ENCODE measurements around the gene RPRD1B. TPM values are rescaled to one million over a fixed set of nuclear protein-coding genes. Genes with fewer than 3 reads are reported as not detected.

RPRD1B gene
- total RNA-seq, 4 donors from 2014 or later, result 15.2 to 25.9 (median 23.6) TPM

DNA sequence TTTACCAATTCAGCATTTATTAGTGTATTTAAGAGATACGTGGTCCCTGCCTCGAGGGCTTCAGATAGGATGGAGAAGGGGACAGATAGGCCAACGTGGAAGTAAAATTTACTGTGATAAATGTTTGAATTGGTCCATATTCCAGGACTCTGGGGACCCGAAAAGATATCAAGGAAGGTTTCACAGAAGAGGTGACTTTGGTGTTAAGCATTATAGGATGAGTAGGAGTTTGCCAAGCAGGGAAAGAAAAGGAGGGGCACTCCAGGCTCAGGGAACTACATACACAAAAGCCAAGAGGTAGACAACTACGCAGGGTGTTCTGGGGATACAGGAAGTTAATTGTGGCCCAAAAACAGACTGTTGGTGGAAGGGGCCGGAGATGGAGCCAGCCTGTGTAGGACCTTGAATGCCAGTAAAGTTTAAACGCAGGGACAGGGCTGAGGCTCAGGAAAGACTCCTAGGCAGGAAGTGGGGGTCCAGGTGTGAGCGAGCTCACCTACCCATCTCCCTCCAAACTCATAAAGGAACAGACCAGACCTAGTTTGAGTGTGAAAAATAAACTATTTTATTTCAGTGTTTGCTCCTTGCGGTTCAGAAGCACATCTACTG lies 94.5 kb downstream of the RPRD1B start:
- peaks cover 0 to 7% (median 0%) of the 10 kb centered on the region in 4 donors for H3K27me3 ChIP-seq
- no peak for DNase-seq
- peak overlapping the region in 3 of 4 donors; percentile 3 to 81 (median 67) for H3K27ac ChIP-seq
- H3K4me3 ChIP-seq, result no peak overlapping the region
- peaks cover 6 to 35% (median 18%) of the 10 kb centered on the region in 3 donors for H3K4me1 ChIP-seq
- WGBS, 2 donors, result 84 to 86% methylated on average over 9 of the region's 9 CpGs
- intact Hi-C loops (cut with DNase I), result no loop called here
- no peak for TF ChIP-seq POLR2A (IDR thresholded peaks at IDR 0.05)
- TF ChIP-seq, protein P1, sequence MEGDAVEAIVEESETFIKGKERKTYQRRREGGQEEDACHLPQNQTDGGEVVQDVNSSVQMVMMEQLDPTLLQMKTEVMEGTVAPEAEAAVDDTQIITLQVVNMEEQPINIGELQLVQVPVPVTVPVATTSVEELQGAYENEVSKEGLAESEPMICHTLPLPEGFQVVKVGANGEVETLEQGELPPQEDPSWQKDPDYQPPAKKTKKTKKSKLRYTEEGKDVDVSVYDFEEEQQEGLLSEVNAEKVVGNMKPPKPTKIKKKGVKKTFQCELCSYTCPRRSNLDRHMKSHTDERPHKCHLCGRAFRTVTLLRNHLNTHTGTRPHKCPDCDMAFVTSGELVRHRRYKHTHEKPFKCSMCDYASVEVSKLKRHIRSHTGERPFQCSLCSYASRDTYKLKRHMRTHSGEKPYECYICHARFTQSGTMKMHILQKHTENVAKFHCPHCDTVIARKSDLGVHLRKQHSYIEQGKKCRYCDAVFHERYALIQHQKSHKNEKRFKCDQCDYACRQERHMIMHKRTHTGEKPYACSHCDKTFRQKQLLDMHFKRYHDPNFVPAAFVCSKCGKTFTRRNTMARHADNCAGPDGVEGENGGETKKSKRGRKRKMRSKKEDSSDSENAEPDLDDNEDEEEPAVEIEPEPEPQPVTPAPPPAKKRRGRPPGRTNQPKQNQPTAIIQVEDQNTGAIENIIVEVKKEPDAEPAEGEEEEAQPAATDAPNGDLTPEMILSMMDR (IDR thresholded peaks at IDR 0.05), result no peak
- H3K36me3 ChIP-seq, result peaks cover 0 to 24% (median 0%) of the 10 kb centered on the region in 3 donors
- no peaks in the 10 kb centered on the region for H3K9me3 ChIP-seq

DNA sequence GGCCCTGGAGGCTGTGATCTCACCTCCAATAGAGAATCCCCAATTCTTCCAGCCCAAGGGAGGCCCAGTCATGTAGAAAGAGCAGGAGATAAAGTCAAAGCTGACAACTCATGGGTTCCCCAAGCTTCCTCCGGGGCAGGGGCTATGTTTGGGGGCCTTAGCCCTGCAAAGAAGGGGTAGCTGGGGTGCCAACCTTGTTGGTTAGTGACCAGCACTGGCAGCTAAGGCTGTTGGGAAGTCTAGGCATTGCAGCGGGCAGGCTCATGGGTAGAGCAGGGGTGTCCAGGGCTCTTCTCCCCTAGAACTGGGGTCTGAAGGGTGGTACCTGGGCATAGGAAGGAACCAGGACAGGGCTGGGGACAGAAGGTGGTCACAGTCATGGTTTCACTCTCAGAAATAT lies 95.1 kb downstream of the RPRD1B start:
- TF ChIP-seq POLR2A (IDR thresholded peaks at IDR 0.05), result no peak
- TF ChIP-seq, protein P1 (IDR thresholded peaks at IDR 0.05), result no peak
- Histone ChIP-seq H3K4me3 (no peak overlapping the region), H3K4me1 (peaks cover 6 to 32% (median 15%) of the 10 kb centered on the region in 3 donors), H3K27me3 (peaks cover 0 to 7% (median 0%) of the 10 kb centered on the region in 4 donors), H3K27ac (peak overlapping the region in 2 of 4 donors; percentile 9 to 81), H3K36me3 (peaks cover 0 to 24% (median 0%) of the 10 kb centered on the region in 3 donors), H3K9me3 (no peaks in the 10 kb centered on the region)
- intact Hi-C loops (cut with DNase I), result no loop called here
- 88 to 100% methylated on average over 1 to 2 of the region's 2 CpGs for WGBS, 2 donors
- no peak for DNase-seq

DNA sequence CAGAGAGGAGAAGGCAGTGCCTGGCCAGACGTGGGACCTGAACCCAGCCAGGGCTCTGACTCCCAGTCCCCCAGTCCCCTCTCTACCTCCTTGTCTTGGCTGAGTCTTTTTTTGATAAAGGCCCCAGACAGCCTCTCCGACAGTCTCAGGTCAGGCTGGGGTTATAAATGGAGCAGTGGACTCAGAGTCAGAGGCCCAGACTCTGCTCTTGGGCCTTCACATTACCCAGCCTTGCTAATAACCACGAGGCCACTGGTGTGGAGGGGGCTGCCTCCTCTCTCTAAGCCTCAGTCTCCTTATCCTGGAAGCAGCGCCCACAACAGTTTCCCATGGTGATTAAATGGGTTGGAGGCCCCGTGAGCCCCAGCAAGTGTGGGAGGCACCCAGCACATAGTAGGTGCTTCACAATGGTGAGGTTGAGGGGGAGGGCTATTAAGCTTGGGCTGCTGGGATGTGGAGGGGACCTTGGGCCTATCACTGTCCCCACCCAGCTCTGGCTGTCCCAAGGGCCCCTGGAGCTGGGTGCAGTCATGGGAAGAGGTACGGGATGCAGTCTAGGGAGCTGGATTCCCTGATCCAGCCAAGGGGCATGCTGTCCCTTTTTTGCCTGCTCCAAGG lies 95.8 kb downstream of the RPRD1B start:
- Histone ChIP-seq H3K27ac (peak overlapping the region in 1 of 4 donors; percentile 14), H3K27me3 (peaks cover 0 to 7% (median 0%) of the 10 kb centered on the region in 4 donors), H3K36me3 (peaks cover 0 to 24% (median 0%) of the 10 kb centered on the region in 3 donors), H3K9me3 (no peaks in the 10 kb centered on the region), H3K4me1 (peaks cover 6 to 39% (median 15%) of the 10 kb centered on the region in 3 donors), H3K4me3 (no peak overlapping the region)
- intact Hi-C loops (cut with DNase I), result no loop called here
- 81 to 86% methylated on average over 2 of the region's 6 CpGs for WGBS, 2 donors
- TF ChIP-seq, protein P1 (IDR thresholded peaks at IDR 0.05), result no peak
- TF ChIP-seq POLR2A (IDR thresholded peaks at IDR 0.05), result no peak
- no peak for DNase-seq

DNA sequence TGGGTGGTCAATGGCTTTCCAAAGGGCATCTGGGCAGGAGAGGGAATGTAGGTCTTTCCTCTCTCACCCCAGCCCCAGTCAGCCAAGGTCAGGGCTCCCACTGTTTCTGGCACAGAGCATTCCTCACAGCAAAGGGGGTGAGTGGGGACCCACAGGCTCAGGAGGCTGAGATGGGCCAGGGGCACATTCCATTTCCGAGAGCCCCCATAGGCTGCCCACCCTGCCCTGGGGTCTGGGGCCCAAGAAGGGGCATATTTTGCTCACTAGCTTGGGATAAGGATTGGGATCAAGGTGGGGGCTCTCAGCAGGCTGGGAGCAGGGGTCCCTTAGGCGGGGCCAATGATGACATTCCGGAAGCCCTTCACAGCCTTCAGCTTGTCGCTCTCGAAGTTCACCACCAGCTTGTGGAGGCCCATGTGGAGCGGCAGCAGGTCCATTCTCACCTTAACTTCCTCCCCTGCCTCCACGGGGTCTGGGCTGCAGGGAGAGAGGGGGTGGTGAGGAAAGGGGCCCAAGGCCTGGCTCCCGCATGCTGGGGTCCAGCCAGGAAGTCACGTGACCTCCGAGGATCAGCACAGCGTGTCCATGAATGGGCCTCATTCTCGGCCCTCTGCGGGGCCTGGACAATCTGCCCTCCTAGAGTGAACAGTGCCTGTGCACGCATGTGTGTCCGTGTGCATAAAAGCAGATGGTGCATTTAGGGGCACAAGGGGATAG lies 96.5 kb downstream of the RPRD1B start:
- H3K36me3 ChIP-seq, result peaks cover 0 to 24% (median 0%) of the 10 kb centered on the region in 3 donors
- no peaks in the 10 kb centered on the region for H3K9me3 ChIP-seq
- TF ChIP-seq POLR2A (IDR thresholded peaks at IDR 0.05), result no peak
- TF ChIP-seq, protein P1 (IDR thresholded peaks at IDR 0.05), result no peak
- intact Hi-C loops (cut with DNase I), result no loop called here
- peaks cover 0 to 7% (median 0%) of the 10 kb centered on the region in 4 donors for H3K27me3 ChIP-seq
- no peak overlapping the region for H3K4me3 ChIP-seq
- peak overlapping the region in 1 of 4 donors; percentile 14 for H3K27ac ChIP-seq
- H3K4me1 ChIP-seq, result peaks cover 6 to 43% (median 15%) of the 10 kb centered on the region in 3 donors
- WGBS, 2 donors, result 81 to 87% methylated on average over 6 to 7 of the region's 15 CpGs
- no peak for DNase-seq

Data from esophagus squamous epithelium (tissue), 5 donors.